ENCODE measurements around the gene DAND5. TPM values are rescaled to one million over a fixed set of nuclear protein-coding genes. Genes with fewer than 3 reads are reported as not detected.

Gene DAND5
- total and polyA plus RNA-seq, 5 donors from 2014 or later, result not detected

- DNase-seq (no peak), ATAC-seq (ENCODE audit: low read depth in 2 of 2) (no peak)
- Histone ChIP-seq H3K27ac (ENCODE audit: insufficient read depth, low read length, poor library complexity, severe bottlenecking) (peak overlapping the region; percentile 84), H3K4me3 (ENCODE audit: low read depth, low read length) (peak overlapping the region; percentile 95), H3K9me3 (ENCODE audit: control insufficient read depth in 2 of 2, low read length in 2 of 2) (no peaks in the 10 kb centered on the region), H3K4me1 (ENCODE audit: control insufficient read depth, insufficient read depth, low read length, poor library complexity, severe bottlenecking) (peaks cover 57% of the 10 kb centered on the region), H3K36me3 (ENCODE audit: control insufficient read depth, insufficient read depth, low read length) (peaks cover 50% of the 10 kb centered on the region), H3K27me3 (ENCODE audit: control insufficient read depth, insufficient read depth, low read length) (no peaks in the 10 kb centered on the region)
- Mint-ChIP-seq H3K9me3 (peaks cover 0 to 2% (median 0%) of the 10 kb centered on the region in 7 donors), H3K36me3 (peaks cover 27% of the 10 kb centered on the region), H3K4me1 (peaks cover 4 to 71% (median 34%) of the 10 kb centered on the region in 4 donors), H3K27ac (peak overlapping the region; percentile 61 to 98 (median 96)), H3K4me3 (peak overlapping the region; percentile 92 to 99 (median 98)), H3K27me3 (no peaks in the 10 kb centered on the region)
Observed at GRCh38 chr19:12939975-12940423, 29.4 kb upstream of the DAND5 start.

GRCh38 chr19:12940897-12941296 lies 28.5 kb upstream of the DAND5 start:
- Histone ChIP-seq H3K27me3 (ENCODE audit: control insufficient read depth, insufficient read depth, low read length) (no peaks in the 10 kb centered on the region), H3K36me3 (ENCODE audit: control insufficient read depth, insufficient read depth, low read length) (peaks cover 50% of the 10 kb centered on the region), H3K9me3 (ENCODE audit: control insufficient read depth in 2 of 2, low read length in 2 of 2) (no peaks in the 10 kb centered on the region), H3K4me1 (ENCODE audit: control insufficient read depth, insufficient read depth, low read length, poor library complexity, severe bottlenecking) (peaks cover 61% of the 10 kb centered on the region), H3K27ac (ENCODE audit: insufficient read depth, low read length, poor library complexity, severe bottlenecking) (peak overlapping the region; percentile 84), H3K4me3 (ENCODE audit: low read depth, low read length) (no peak overlapping the region)
- Mint-ChIP-seq H3K9me3 (peaks cover 0 to 4% (median 0%) of the 10 kb centered on the region in 7 donors), H3K4me1 (peaks cover 4 to 79% (median 38%) of the 10 kb centered on the region in 4 donors), H3K27me3 (peaks cover 5% of the 10 kb centered on the region), H3K36me3 (peaks cover 30% of the 10 kb centered on the region), H3K27ac (peak overlapping the region; percentile 42 to 98 (median 79)), H3K4me3 (peak overlapping the region; percentile 59 to 99 (median 79))
- no peak for ATAC-seq (ENCODE audit: low read depth in 2 of 2)
- DNase-seq, result no peak

- peaks cover 0 to 4% (median 0%) of the 10 kb centered on the region in 7 donors for H3K9me3 Mint-ChIP-seq
- no peak overlapping the region for H3K27ac ChIP-seq (ENCODE audit: insufficient read depth, low read length, poor library complexity, severe bottlenecking)
- peaks cover 56% of the 10 kb centered on the region for H3K4me1 ChIP-seq (ENCODE audit: control insufficient read depth, insufficient read depth, low read length, poor library complexity, severe bottlenecking)
- H3K27ac Mint-ChIP-seq, result peak overlapping the region; percentile 67 to 86 (median 75)
- H3K27me3 Mint-ChIP-seq, result peaks cover 5% of the 10 kb centered on the region
- H3K36me3 Mint-ChIP-seq, result peaks cover 36% of the 10 kb centered on the region
- ATAC-seq (ENCODE audit: low read depth in 2 of 2) (no peak), DNase-seq (no peak)
- H3K4me1 Mint-ChIP-seq, result peaks cover 4 to 77% (median 48%) of the 10 kb centered on the region in 4 donors
- no peaks in the 10 kb centered on the region for H3K9me3 ChIP-seq (ENCODE audit: control insufficient read depth in 2 of 2, low read length in 2 of 2)
- H3K36me3 ChIP-seq (ENCODE audit: control insufficient read depth, insufficient read depth, low read length), result peaks cover 60% of the 10 kb centered on the region
- H3K4me3 Mint-ChIP-seq, result peak overlapping the region; percentile 28 to 58 (median 56)
- no peaks in the 10 kb centered on the region for H3K27me3 ChIP-seq (ENCODE audit: control insufficient read depth, insufficient read depth, low read length)
- H3K4me3 ChIP-seq (ENCODE audit: low read depth, low read length), result no peak overlapping the region
Observed at GRCh38 chr19:12943437-12944044, 25.8 kb upstream of the DAND5 start.

DNA sequence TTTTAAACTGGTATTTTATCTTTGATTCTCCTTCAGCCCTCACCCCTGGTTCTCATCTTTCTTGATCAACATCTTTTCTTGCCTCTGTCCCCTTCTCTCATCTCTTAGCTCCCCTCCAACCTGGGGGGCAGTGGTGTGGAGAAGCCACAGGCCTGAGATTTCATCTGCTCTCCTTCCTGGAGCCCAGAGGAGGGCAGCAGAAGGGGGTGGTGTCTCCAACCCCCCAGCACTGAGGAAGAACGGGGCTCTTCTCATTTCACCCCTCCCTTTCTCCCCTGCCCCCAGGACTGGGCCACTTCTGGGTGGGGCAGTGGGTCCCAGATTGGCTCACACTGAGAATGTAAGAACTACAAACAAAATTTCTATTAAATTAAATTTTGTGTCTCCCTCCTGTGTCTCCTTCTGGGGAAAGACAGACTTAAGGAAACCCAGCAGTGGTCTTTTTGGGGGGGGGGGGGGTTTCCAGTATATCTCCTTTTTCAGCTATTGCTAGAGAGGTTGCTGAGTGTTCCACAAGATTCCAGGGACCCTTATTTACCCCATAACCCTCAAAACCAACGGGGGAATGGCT lies 25.2 kb upstream of the DAND5 start:
- peak overlapping the region in 3 of 4 donors; percentile 46 to 95 (median 93) for H3K4me3 Mint-ChIP-seq
- peaks cover 4 to 72% (median 44%) of the 10 kb centered on the region in 4 donors for H3K4me1 Mint-ChIP-seq
- peaks cover 36% of the 10 kb centered on the region for H3K36me3 Mint-ChIP-seq
- Histone ChIP-seq H3K4me1 (ENCODE audit: control insufficient read depth, insufficient read depth, low read length, poor library complexity, severe bottlenecking) (peaks cover 51% of the 10 kb centered on the region), H3K9me3 (ENCODE audit: control insufficient read depth in 2 of 2, low read length in 2 of 2) (no peaks in the 10 kb centered on the region), H3K36me3 (ENCODE audit: control insufficient read depth, insufficient read depth, low read length) (peaks cover 65% of the 10 kb centered on the region), H3K27ac (ENCODE audit: insufficient read depth, low read length, poor library complexity, severe bottlenecking) (peak overlapping the region; percentile 90), H3K4me3 (ENCODE audit: low read depth, low read length) (no peak overlapping the region), H3K27me3 (ENCODE audit: control insufficient read depth, insufficient read depth, low read length) (no peaks in the 10 kb centered on the region)
- peaks cover 5% of the 10 kb centered on the region for H3K27me3 Mint-ChIP-seq
- DNase-seq, result no peak
- peaks cover 0 to 2% (median 0%) of the 10 kb centered on the region in 7 donors for H3K9me3 Mint-ChIP-seq
- ATAC-seq (ENCODE audit: low read depth in 2 of 2), result no peak
- H3K27ac Mint-ChIP-seq, result peak overlapping the region in 1 of 3 donors; percentile 97

DNA sequence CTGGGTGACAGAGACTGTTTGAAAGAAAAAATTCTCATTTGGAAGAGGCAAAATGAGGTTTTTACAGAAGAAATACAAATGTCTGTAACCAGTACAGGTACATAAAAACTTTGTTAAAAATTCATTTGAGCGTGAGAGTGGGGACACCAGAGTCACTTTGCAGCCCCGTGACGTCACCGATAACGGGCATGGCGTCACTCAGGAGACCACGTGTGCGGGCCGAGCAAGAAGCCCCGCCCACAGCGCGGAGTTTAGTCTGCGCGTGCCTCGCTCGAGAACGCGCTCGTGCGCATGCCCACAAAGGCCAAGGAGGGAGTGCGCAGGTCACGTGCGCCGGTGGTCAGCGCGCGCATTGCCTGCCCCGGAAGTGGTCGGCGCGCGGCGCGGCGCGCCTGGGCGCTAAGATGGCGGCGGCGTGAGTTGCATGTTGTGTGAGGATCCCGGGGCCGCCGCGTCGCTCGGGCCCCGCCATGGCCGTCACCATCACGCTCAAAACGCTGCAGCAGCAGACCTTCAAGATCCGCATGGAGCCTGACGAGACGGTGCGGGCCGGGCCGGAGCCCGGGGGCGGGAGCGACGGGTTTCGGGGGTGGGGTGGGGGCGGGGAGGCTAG lies 23.8 kb upstream of the DAND5 start, which contains the start of gene RAD23A:
RAD23A (plus strand) TSS at position 384 of the 613 bp plus-strand sequence; CDS start at position 471, 87 bp downstream.
- ATAC-seq (ENCODE audit: low read depth in 2 of 2) (peak; percentile 82 to 83), DNase-seq (peak; percentile 96 to 98 (median 97))
- no peaks in the 10 kb centered on the region for H3K9me3 ChIP-seq (ENCODE audit: control insufficient read depth in 2 of 2, low read length in 2 of 2)
- H3K36me3 Mint-ChIP-seq, result peaks cover 28% of the 10 kb centered on the region
- H3K27ac ChIP-seq (ENCODE audit: insufficient read depth, low read length, poor library complexity, severe bottlenecking), result peak within 1 kb of the TSS; percentile 90
- H3K4me3 Mint-ChIP-seq, result peak within 1 kb of the TSS; percentile 90 to 95 (median 93)
- H3K9me3 Mint-ChIP-seq, result peaks cover 0 to 2% (median 0%) of the 10 kb centered on the region in 7 donors
- peak within 1 kb of the TSS; percentile 89 for H3K4me3 ChIP-seq (ENCODE audit: low read depth, low read length)
- no peaks in the 10 kb centered on the region for H3K27me3 ChIP-seq (ENCODE audit: control insufficient read depth, insufficient read depth, low read length)
- H3K27me3 Mint-ChIP-seq, result peaks cover 5% of the 10 kb centered on the region
- H3K36me3 ChIP-seq (ENCODE audit: control insufficient read depth, insufficient read depth, low read length), result peaks cover 66% of the 10 kb centered on the region
- peaks cover 4 to 63% (median 32%) of the 10 kb centered on the region in 4 donors for H3K4me1 Mint-ChIP-seq
- peaks cover 37% of the 10 kb centered on the region for H3K4me1 ChIP-seq (ENCODE audit: control insufficient read depth, insufficient read depth, low read length, poor library complexity, severe bottlenecking)
- peak within 1 kb of the TSS; percentile 97 to 98 (median 97) for H3K27ac Mint-ChIP-seq

DNA sequence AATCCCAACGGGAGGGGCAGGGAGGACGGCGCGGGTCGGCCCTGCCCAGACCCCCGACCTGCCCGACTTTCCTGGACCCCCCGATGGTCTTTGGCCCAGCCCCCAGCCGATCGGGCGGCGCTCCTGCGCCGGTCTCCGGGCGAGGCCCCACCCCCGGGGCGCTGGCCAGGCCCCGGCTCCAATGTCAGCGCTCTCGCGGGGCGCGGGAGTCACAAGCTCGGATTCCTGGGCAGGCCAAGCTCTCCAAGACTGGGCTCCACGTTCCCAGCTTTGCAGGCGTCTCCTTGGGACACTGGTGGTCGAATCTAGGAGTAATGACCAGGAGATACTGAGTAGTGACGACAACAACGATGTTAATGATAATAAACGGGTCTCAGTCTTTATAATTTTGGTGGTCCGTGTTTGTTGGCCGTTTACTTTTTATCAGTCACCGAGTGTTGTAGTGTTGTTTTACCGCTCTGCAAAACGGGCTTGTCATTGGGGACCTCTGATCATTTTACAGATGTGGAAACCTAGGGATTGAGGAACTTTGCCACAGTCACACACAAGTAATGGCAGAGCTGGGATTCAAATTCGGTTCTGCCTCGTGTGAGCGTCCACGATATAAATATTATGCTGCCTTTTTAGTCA lies 23.2 kb upstream of the DAND5 start:
- DNase-seq (peak; percentile 39 to 59 (median 44)), ATAC-seq (ENCODE audit: low read depth in 2 of 2) (peak; percentile 39 to 44)
- H3K27me3 Mint-ChIP-seq, result peaks cover 5% of the 10 kb centered on the region
- Histone ChIP-seq H3K4me1 (ENCODE audit: control insufficient read depth, insufficient read depth, low read length, poor library complexity, severe bottlenecking) (peaks cover 31% of the 10 kb centered on the region), H3K27ac (ENCODE audit: insufficient read depth, low read length, poor library complexity, severe bottlenecking) (peak overlapping the region; percentile 90), H3K36me3 (ENCODE audit: control insufficient read depth, insufficient read depth, low read length) (peaks cover 62% of the 10 kb centered on the region), H3K27me3 (ENCODE audit: control insufficient read depth, insufficient read depth, low read length) (no peaks in the 10 kb centered on the region), H3K4me3 (ENCODE audit: low read depth, low read length) (peak overlapping the region; percentile 89), H3K9me3 (ENCODE audit: control insufficient read depth in 2 of 2, low read length in 2 of 2) (no peaks in the 10 kb centered on the region)
- peak overlapping the region; percentile 80 to 97 (median 94) for H3K27ac Mint-ChIP-seq
- peaks cover 29% of the 10 kb centered on the region for H3K36me3 Mint-ChIP-seq
- peaks cover 0 to 2% (median 0%) of the 10 kb centered on the region in 7 donors for H3K9me3 Mint-ChIP-seq
- H3K4me1 Mint-ChIP-seq, result peaks cover 4 to 58% (median 27%) of the 10 kb centered on the region in 4 donors
- H3K4me3 Mint-ChIP-seq, result peak overlapping the region; percentile 88 to 93 (median 90)
